ENCODE data around the gene POLL. TPM values are rescaled to one million over a fixed set of nuclear protein-coding genes. Genes with fewer than 3 reads are reported as not detected.
"Not testable (repeated sequence)": the region's sequence is repeated elsewhere in the genome, so short reads cannot be mapped to it uniquely, and the experiment has no call there.

Gene POLL
- 10 to 100 TPM; 19.4 to 30.3 (median 24.2) TPM for polyA plus RNA-seq (ENCODE audit: insufficient read length in 10 of 10)
- long read RNA-seq, donor 1 = 0 reads
- long read RNA-seq, donor 2 = 0 reads
- long read RNA-seq, donor 3 = 0 reads
- long read RNA-seq, donor 4, partial matches to known transcripts = 0 of 4 reads
- long read RNA-seq, donor 4, other reads (novel, unspliced or antisense) = 0 of 4 reads
- long read RNA-seq, donor 5, partial matches to known transcripts = 0 of 12 reads
- long read RNA-seq, donor 5, other reads (novel, unspliced or antisense) = 11 of 12 reads
- long read RNA-seq, donor 6, partial matches to known transcripts = 0 of 23 reads
- long read RNA-seq, donor 6, other reads (novel, unspliced or antisense) = 23 of 23 reads
- long read RNA-seq, donor 7, partial matches to known transcripts = 0 of 2 reads
- long read RNA-seq, donor 7, other reads (novel, unspliced or antisense) = 0 of 2 reads
- long read RNA-seq, donor 8, partial matches to known transcripts = 0 of 3 reads
- long read RNA-seq, donor 8, other reads (novel, unspliced or antisense) = 0 of 3 reads
- long read RNA-seq, donor 9, partial matches to known transcripts = 0 of 2 reads
- long read RNA-seq, donor 9, other reads (novel, unspliced or antisense) = 0 of 2 reads

GRCh38 chr10:101587725-101588653 lies at the start of gene POLL, which contains the start of gene DPCD:
POLL (minus strand) TSS chr10:101588257; CDS start chr10:101587360, 897 bp downstream.
DPCD (plus strand) TSS chr10:101588321; CDS start chr10:101588337, 16 bp downstream.
- peak; percentile 96 to 99 (median 97) for DNase-seq

- not testable (repeated sequence) for DNase-seq
Measured at GRCh38 chr10:101633510-101633909, 45.5 kb upstream of the POLL start.

GRCh38 chr10:101631821-101632475 lies 43.9 kb upstream of the POLL start:
- no peak for DNase-seq

GRCh38 chr10:101630633-101630920 lies 42.5 kb upstream of the POLL start:
- no peak for DNase-seq

- peak in 2 of 3 donors; percentile 15 to 21 for DNase-seq
Measured at GRCh38 chr10:101629837-101630632, 42.0 kb upstream of the POLL start.

GRCh38 chr10:101625821-101626412 lies 37.9 kb upstream of the POLL start:
- DNase-seq = no peak

GRCh38 chr10:101624526-101625102 lies 36.6 kb upstream of the POLL start:
- no peak for DNase-seq

- no peak for DNase-seq
Measured at GRCh38 chr10:101623528-101623927, 35.5 kb upstream of the POLL start.

GRCh38 chr10:101619983-101620382 lies 31.9 kb upstream of the POLL start:
- no peak for DNase-seq

GRCh38 chr10:101618871-101619270 lies 30.8 kb upstream of the POLL start:
- no peak for DNase-seq

GRCh38 chr10:101617824-101618568 lies 29.9 kb upstream of the POLL start:
- DNase-seq = no peak

GRCh38 chr10:101617102-101617823 lies 29.2 kb upstream of the POLL start:
- DNase-seq = no peak

GRCh38 chr10:101616415-101617101 lies 28.5 kb upstream of the POLL start:
- no peak for DNase-seq

- no peak for DNase-seq
Measured at GRCh38 chr10:101615525-101616116, 27.6 kb upstream of the POLL start.

- DNase-seq = no peak
Measured at GRCh38 chr10:101614663-101615524, 26.8 kb upstream of the POLL start.

GRCh38 chr10:101613646-101614045 lies 25.6 kb upstream of the POLL start:
- no peak for DNase-seq

GRCh38 chr10:101612872-101613271 lies 24.8 kb upstream of the POLL start:
- no peak for DNase-seq
